Measurements from ENCODE around the gene SNX27.
"Not testable (repeated sequence)": the region's sequence is repeated elsewhere in the genome, so short reads cannot be mapped to it uniquely, and the experiment has no call there.

Gene SNX27

GRCh38 chr1:151723726-151724370 lies 112.0 kb downstream of the SNX27 start:
- DNase-seq, result no peak

DNA sequence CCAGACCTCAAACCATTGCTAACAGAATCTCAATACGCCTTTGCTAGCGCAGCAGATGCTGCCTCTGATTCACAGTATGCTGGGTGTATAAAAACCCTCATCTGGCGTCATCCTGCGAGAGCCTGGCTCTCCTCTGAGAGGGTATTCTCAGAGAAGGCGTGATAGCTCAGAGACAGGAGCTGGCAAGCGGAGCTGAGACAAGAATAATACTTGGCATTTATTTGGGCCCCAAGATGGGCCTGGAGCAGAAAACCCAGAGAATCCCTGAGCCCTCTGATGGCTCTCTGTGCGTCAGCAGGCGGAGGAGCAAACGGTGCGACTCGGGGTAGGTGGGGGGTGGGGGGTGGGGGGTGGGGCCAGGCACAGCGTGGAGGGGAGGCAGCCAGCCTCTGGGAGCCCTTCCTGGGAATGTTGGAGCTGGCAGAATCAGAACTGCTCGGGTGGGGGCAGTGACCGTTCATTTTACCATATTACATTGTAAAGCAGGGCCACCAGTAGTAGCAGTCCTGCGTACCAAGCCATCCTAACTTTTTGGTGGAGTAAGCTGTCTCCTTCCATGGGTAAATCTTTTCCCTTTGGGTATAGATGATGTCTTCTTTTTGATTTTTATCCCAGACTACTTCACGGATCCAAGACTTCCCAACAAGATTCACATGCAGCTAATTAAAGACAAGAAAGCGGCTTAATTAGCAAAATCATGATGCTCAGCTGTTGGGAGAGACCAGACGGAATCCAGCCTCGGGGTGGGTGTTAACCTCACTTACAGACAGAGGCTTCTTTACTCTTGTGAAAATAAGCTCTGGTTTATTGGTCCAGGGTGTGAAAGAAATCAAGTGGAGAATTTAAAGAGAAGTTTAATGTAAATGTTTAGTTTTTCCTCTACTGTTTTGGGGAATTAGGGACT lies 116.6 kb downstream of the SNX27 start:
- no peak for DNase-seq

DNA sequence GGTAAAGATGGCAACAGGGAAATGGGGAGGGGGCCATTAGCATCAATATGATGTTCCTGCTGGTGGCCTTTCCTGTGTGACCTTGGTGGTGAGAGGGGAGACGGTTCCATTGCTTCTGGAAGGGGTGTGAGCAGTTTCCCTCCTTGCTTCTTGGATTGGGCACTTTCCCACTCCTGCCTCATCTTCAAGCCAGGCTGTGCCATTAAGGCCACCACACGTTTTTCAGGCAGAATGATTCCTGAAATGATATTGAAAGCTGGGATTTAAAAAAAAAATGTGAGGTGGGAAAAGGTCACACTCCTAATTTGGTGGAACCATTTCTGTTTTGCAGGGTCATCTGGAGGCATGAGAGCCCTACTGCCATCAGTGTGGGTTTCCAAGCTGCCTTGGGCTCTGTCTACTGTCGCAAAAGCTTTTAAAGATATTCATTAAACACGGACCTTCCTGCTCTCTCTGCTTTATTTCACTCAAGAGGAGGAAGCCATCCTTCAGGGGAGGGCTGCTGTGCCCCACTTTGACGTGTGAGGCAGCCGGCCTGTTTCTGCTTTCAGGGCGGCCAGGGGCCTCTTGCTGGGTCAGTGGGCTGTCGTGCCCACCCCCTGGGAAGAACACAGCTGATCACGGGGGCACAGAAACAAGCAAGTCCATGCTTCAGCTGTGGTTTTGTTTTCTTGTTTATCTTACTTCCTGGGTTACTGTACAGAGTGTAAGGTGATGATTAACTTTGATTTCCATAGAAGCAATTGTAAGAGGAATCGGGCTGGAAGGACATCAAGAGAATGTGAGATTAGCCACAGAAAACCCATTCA lies 117.5 kb downstream of the SNX27 start:
- DNase-seq, result no peak

- DNase-seq, result no peak
Observed at GRCh38 chr1:151729966-151730291, 118.1 kb downstream of the SNX27 start.

- DNase-seq, result no peak
Observed at GRCh38 chr1:151733126-151733525, 121.3 kb downstream of the SNX27 start.

DNA sequence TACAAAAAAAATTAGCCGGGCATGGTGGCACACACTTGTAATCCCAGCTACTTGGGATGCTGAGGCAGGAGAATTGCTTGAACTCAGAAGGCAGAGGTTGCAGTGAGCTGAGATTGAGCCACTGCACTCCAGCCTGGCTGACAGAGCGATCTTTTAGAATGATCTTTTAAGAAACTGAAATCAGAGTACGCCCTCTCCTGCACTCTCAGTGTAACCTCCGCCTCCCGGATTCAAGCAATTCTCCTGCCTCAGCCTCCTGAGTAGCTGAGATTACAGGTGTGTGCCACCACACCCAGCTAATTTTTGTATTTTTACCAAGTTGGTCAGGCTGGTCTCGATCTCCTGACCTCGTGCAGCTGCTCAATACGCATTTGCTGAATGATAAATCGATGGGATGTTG lies 122.1 kb downstream of the SNX27 start:
- DNase-seq, result not testable (repeated sequence)

GRCh38 chr1:151737026-151737425 lies 125.2 kb downstream of the SNX27 start:
- DNase-seq, result no peak

DNA sequence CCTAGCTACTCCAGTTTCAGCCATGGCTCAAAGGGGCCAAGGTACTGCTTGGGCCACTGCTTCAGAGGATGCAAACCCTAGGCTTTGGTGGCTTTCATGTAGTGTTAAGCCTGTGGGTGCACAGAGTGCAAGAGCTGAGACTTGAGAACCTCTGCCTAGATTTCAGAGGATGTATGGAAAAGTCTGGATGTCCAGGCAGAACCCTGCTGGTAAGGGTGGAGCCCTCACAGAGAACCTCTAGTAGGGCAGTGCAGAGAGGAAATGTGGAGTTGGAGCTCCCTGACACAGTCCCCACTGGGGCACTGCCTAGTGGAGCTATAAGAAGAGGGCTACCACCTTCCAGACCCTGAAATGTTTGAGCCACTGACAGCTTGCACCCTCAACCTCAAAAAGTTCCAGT lies 125.6 kb downstream of the SNX27 start:
- DNase-seq, result no peak

DNA sequence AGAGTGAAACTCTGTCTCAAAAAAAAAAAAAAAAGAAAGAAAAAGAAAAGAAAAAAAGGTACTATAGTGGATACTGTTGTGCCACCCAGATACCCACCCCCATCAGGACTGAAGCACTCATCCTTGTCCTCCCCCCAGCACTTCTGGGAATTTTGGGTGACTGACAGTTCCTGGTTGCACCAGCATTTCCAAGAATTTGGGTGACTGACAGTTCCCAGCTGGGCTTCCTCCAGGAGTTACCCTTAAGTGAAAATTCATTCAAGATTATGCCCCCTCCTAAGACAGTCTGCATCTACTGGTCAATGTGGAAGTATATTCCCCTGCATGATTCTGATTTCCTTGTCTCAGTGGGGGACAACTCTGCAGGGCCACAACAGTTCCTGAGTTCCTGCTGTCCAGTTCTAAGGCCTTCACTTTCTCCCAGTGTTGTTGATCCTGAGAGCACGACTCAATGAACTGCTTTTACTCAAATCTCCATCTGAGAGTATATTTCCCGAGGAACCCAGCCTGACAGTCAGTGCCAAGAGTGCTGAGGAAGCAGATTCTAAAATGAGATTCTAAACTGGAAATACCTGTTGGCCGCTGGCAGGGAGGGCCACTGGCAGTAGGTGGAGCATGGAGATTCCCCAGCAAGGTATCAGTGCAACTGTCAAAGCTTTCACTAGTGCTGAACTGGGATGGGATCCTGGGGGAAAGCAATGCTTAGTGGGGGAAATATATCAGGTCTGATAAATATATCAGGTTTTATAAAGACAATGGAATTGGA lies 127.9 kb downstream of the SNX27 start:
- no peak for DNase-seq

GRCh38 chr1:151741516-151741915 lies 129.7 kb downstream of the SNX27 start:
- no peak for DNase-seq

Measured in COR-L47 (cell line).